Osteocyte (in vitro differentiated cells): ENCODE data around the gene CPO. TPM values are rescaled to one million over a fixed set of nuclear protein-coding genes. Genes with fewer than 3 reads are reported as not detected.
"Not testable (repeated sequence)": the region's sequence is repeated elsewhere in the genome, so short reads cannot be mapped to it uniquely, and the experiment has no call there.

Experiments used
- DNase-seq: peaks from one replicate; pipeline ENCODE4 v3.0.0; 2021; ENCODE audit warnings: mixed read lengths; ENCODE audit not compliant: unreplicated experiment; ENCODE audit errors: extremely low spot score
- H3K27ac Mint-ChIP-seq: one replicate; pipeline ENCODE4 v1.8.0; 2021; ENCODE audit warnings: mild to moderate bottlenecking, mixed read lengths; ENCODE audit not compliant: unreplicated experiment
- H3K27me3 Mint-ChIP-seq: one replicate; pipeline ENCODE4 v1.8.0; 2021; ENCODE audit warnings: mixed read lengths; ENCODE audit not compliant: unreplicated experiment
- H3K36me3 Mint-ChIP-seq: one replicate; pipeline ENCODE4 v1.8.0; 2021; ENCODE audit warnings: mixed read lengths; ENCODE audit not compliant: unreplicated experiment
- H3K4me1 Mint-ChIP-seq: one replicate; pipeline ENCODE4 v1.8.0; 2021; ENCODE audit warnings: mixed read lengths; ENCODE audit not compliant: unreplicated experiment
- H3K4me3 Mint-ChIP-seq: one replicate; pipeline ENCODE4 v1.8.0; 2021; ENCODE audit warnings: mild to moderate bottlenecking, moderate library complexity, mixed read lengths; ENCODE audit not compliant: unreplicated experiment
- H3K9me3 Mint-ChIP-seq: one replicate; pipeline ENCODE4 v1.8.0; 2021; ENCODE audit warnings: mixed read lengths; ENCODE audit not compliant: unreplicated experiment
- CTCF ChIP-seq: fragments of 200-600 bp; sonication (generic); IDR thresholded peaks from 2 replicates; pipeline ENCODE4 v1.5.0; 2021; ENCODE audit warnings: antibody characterized with exemption, mild to moderate bottlenecking, moderate library complexity
- total RNA-seq: library from RNA; stranded (reverse); gene quantifications from 2 replicates; pipeline ENCODE4 v1.2.1, GENCODE V29; 2021

Gene CPO
- total RNA-seq, 1 donor from 2014 or later: not detected

DNA sequence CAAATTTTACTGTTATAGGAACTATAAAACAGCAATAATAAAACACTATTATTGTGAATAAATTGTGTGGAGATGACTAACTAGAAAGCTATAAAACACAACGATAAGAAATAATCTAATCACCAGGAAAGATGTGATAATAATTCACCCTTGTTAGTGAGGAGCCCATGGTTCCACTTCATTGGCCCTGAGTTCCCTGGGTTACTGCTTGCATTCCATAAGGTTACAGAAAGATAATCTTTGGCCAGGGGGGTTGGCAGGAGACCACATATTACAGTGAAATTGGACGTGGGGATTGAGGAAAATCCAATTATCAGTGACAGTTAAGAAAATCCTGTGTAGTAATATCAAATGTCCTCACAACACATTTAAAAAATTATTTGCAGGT lies 2.5 kb upstream of the CPO start:
- no peak overlapping the region for H3K4me3 Mint-ChIP-seq
- H3K27me3 Mint-ChIP-seq: peaks cover 3% of the 10 kb centered on the region
- no peak for DNase-seq
- no peaks in the 10 kb centered on the region for H3K36me3 Mint-ChIP-seq
- H3K27ac Mint-ChIP-seq: no peak overlapping the region
- H3K4me1 Mint-ChIP-seq: no peaks in the 10 kb centered on the region
- TF ChIP-seq CTCF: no peak
- peaks cover 5% of the 10 kb centered on the region for H3K9me3 Mint-ChIP-seq

- no peaks in the 10 kb centered on the region for H3K4me1 Mint-ChIP-seq
- H3K27ac Mint-ChIP-seq: no peak overlapping the region
- H3K36me3 Mint-ChIP-seq: no peaks in the 10 kb centered on the region
- peaks cover 5% of the 10 kb centered on the region for H3K27me3 Mint-ChIP-seq
- TF ChIP-seq CTCF: no peak
- no peak overlapping the region for H3K4me3 Mint-ChIP-seq
- DNase-seq: no peak
- H3K9me3 Mint-ChIP-seq: peaks cover 5% of the 10 kb centered on the region
Observed at GRCh38 chr2:206937555-206937954, 1.8 kb upstream of the CPO start.

GRCh38 chr2:206940546-206940945 lies 1.2 kb downstream of the CPO start:
- H3K27ac Mint-ChIP-seq: no peak overlapping the region
- peaks cover 5% of the 10 kb centered on the region for H3K9me3 Mint-ChIP-seq
- peaks cover 15% of the 10 kb centered on the region for H3K27me3 Mint-ChIP-seq
- DNase-seq: no peak
- H3K4me3 Mint-ChIP-seq: no peak overlapping the region
- H3K36me3 Mint-ChIP-seq: no peaks in the 10 kb centered on the region
- H3K4me1 Mint-ChIP-seq: no peaks in the 10 kb centered on the region
- no peak for TF ChIP-seq CTCF

DNA sequence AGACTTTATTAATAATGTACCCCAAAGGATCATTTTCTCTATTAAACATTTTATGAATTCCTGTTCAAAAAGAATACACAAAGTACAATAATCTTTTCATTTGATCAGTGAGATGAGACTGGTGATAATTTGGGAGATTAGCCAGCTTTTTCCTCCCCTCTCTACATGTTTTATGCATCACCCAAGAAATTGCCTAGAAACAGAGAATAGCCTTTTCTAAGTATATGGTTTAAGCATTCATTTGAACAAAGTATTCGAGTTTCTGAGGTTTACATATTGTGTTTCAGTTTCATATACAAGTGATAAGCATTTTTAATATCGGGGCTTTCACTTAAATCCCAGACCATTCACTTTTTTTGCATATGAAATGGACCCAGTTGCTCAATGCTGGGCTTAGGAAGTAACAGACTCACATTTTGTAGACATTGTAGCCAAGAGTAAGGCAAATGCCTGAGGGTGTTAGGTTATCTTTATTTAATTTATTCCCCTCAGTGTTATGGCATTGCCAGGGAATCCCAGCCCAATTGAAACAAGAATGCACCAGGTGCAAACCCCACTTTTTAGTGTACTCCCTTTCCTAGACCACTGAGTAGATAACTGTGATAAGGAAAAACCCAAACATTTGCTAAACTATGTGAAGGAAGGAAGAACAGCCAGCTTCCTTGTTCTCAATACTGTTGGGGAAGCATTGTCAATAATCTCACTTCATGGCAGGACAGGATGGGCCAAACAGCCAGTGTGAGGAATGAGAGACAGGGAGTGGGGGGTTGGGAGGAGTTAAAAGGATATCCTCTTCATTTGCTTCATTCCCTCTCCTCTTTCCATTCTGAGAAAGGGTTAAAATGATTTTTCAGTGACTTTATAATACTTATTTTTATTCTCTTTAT lies 3.5 kb downstream of the CPO start:
- Mint-ChIP-seq H3K27ac (no peak overlapping the region), H3K9me3 (peaks cover 23% of the 10 kb centered on the region), H3K27me3 (peaks cover 30% of the 10 kb centered on the region), H3K36me3 (no peaks in the 10 kb centered on the region), H3K4me1 (no peaks in the 10 kb centered on the region), H3K4me3 (no peak overlapping the region)
- no peak for TF ChIP-seq CTCF
- DNase-seq: no peak

- H3K9me3 Mint-ChIP-seq, H3K4me3 Mint-ChIP-seq, DNase-seq, H3K4me1 Mint-ChIP-seq, H3K27ac Mint-ChIP-seq, H3K36me3 Mint-ChIP-seq: not testable (repeated sequence)
- peaks cover 11% of the 10 kb centered on the region for H3K27me3 Mint-ChIP-seq
Observed at GRCh38 chr2:206953404-206953803, 14.1 kb downstream of the CPO start.
